HS-5 (cell line): Measurements from ENCODE around the gene EFCAB14.
"Not testable (repeated sequence)": the region's sequence is repeated elsewhere in the genome, so short reads cannot be mapped to it uniquely, and the experiment has no call there.

ENCODE experiments used
- DNase-seq: peaks from one replicate; pipeline ENCODE4 v3.0.0-alpha.2; 2012; ENCODE audit warnings: low read depth

EFCAB14 gene

GRCh38 chr1:46684670-46685069 lies 34.2 kb downstream of the EFCAB14 start:
- DNase-seq = no peak

GRCh38 chr1:46682064-46682463 lies 36.9 kb downstream of the EFCAB14 start:
- DNase-seq = no peak

GRCh38 chr1:46681333-46682034 lies 37.4 kb downstream of the EFCAB14 start:
- no peak for DNase-seq

GRCh38 chr1:46679789-46680573 lies 38.9 kb downstream of the EFCAB14 start:
- DNase-seq = no peak

- no peak for DNase-seq
These were observed 41.6 kb downstream of the EFCAB14 start for GRCh38 chr1:46677339-46677738.

- DNase-seq = no peak
These were observed 42.4 kb downstream of the EFCAB14 start for GRCh38 chr1:46676531-46676930.

- no peak for DNase-seq
These were observed 43.2 kb downstream of the EFCAB14 start for GRCh38 chr1:46675549-46676314.

GRCh38 chr1:46673749-46674182 lies 45.1 kb downstream of the EFCAB14 start:
- DNase-seq = no peak

GRCh38 chr1:46672696-46673095 lies 46.2 kb downstream of the EFCAB14 start:
- no peak for DNase-seq

GRCh38 chr1:46671554-46671953 lies 47.4 kb downstream of the EFCAB14 start, which contains the start of gene TEX38:
Gene TEX38, plus strand, starts transcription at chr1:46671854. Its CDS starts 81 bp downstream, at chr1:46671935.
- no peak for DNase-seq

GRCh38 chr1:46670134-46670533 lies 48.8 kb downstream of the EFCAB14 start:
- DNase-seq = no peak

- DNase-seq = no peak
These were observed 50.8 kb downstream of the EFCAB14 start, which contains the start of gene ATPAF1 for GRCh38 chr1:46667782-46668760. Gene ATPAF1, minus strand, starts transcription at chr1:46668364. Its CDS starts 42 bp downstream, at chr1:46668322.

- DNase-seq = no peak
These were observed 52.9 kb downstream of the EFCAB14 start for GRCh38 chr1:46665983-46666382.

- DNase-seq = not testable (repeated sequence)
These were observed 56.0 kb downstream of the EFCAB14 start for GRCh38 chr1:46662919-46663318.

- DNase-seq = not testable (repeated sequence)
These were observed 58.8 kb downstream of the EFCAB14 start for GRCh38 chr1:46660116-46660515.

GRCh38 chr1:46659307-46659870 lies 59.5 kb downstream of the EFCAB14 start:
- no peak for DNase-seq

- no peak for DNase-seq
These were observed 61.1 kb downstream of the EFCAB14 start for GRCh38 chr1:46657775-46658174.

GRCh38 chr1:46656643-46657042 lies 62.3 kb downstream of the EFCAB14 start:
- DNase-seq = no peak

- no peak for DNase-seq
These were observed 63.1 kb downstream of the EFCAB14 start for GRCh38 chr1:46655848-46656247.

GRCh38 chr1:46654698-46655097 lies 64.2 kb downstream of the EFCAB14 start:
- not testable (repeated sequence) for DNase-seq

GRCh38 chr1:46654012-46654411 lies 64.9 kb downstream of the EFCAB14 start:
- no peak for DNase-seq
